ENCODE results near the gene HMGB4.

HMGB4 gene

GRCh38 chr1:33863779-33864178 lies at the start of gene HMGB4:
TSS of gene HMGB4 (plus strand) at chr1:33864079. CDS start at chr1:33864192, 113 bp downstream.
- TF ChIP-seq CTCF (IDR thresholded peaks at IDR 0.05; ENCODE audit: extremely low read depth, insufficient read depth, missing control alignments), result no peak
- DNase-seq (ENCODE audit: low spot score), result no peak
- in situ Hi-C loops (cut with MboI; ENCODE audit: low pct_unique_long_range_greater_than_20kb, low sequenced_read_pairs, unreplicated experiment), result no loop called here

GRCh38 chr1:33814166-33814565 lies 49.7 kb upstream of the HMGB4 start:
- no peak for TF ChIP-seq CTCF (IDR thresholded peaks at IDR 0.05; ENCODE audit: extremely low read depth, insufficient read depth, missing control alignments)
- DNase-seq (ENCODE audit: low spot score), result no peak
- in situ Hi-C loops (cut with MboI; ENCODE audit: low pct_unique_long_range_greater_than_20kb, low sequenced_read_pairs, unreplicated experiment), result no loop called here

- no peak for TF ChIP-seq CTCF (IDR thresholded peaks at IDR 0.05; ENCODE audit: extremely low read depth, insufficient read depth, missing control alignments)
- DNase-seq (ENCODE audit: low spot score), result no peak
- in situ Hi-C loops (cut with MboI; ENCODE audit: low pct_unique_long_range_greater_than_20kb, low sequenced_read_pairs, unreplicated experiment), result no loop called here
Measured at GRCh38 chr1:33815061-33815460, 48.8 kb upstream of the HMGB4 start.

- in situ Hi-C loops (cut with MboI; ENCODE audit: low pct_unique_long_range_greater_than_20kb, low sequenced_read_pairs, unreplicated experiment), result no loop called here
- TF ChIP-seq CTCF (IDR thresholded peaks at IDR 0.05; ENCODE audit: extremely low read depth, insufficient read depth, missing control alignments), result no peak
- no peak for DNase-seq (ENCODE audit: low spot score)
Measured at GRCh38 chr1:33818071-33818470, 45.8 kb upstream of the HMGB4 start.

- no peak for DNase-seq (ENCODE audit: low spot score)
- no peak for TF ChIP-seq CTCF (IDR thresholded peaks at IDR 0.05; ENCODE audit: extremely low read depth, insufficient read depth, missing control alignments)
- in situ Hi-C loops (cut with MboI; ENCODE audit: low pct_unique_long_range_greater_than_20kb, low sequenced_read_pairs, unreplicated experiment), result no loop called here
Measured at GRCh38 chr1:33819290-33819912, 44.5 kb upstream of the HMGB4 start.

- in situ Hi-C loops (cut with MboI; ENCODE audit: low pct_unique_long_range_greater_than_20kb, low sequenced_read_pairs, unreplicated experiment), result no loop called here
- DNase-seq (ENCODE audit: low spot score), result no peak
- TF ChIP-seq CTCF (IDR thresholded peaks at IDR 0.05; ENCODE audit: extremely low read depth, insufficient read depth, missing control alignments), result no peak
Measured at GRCh38 chr1:33819913-33820311, 44.0 kb upstream of the HMGB4 start.

All from GM13977 (cell line).